ENCODE results near the gene VCAN.

Gene VCAN

GRCh38 chr5:83572271-83572670, 100.7 kb downstream of the VCAN start:
- DNase-seq: no peak

GRCh38 chr5:83576341-83576740, 104.8 kb downstream of the VCAN start:
- DNase-seq: no peak

- no peak for DNase-seq
These were observed 105.6 kb downstream of the VCAN start for GRCh38 chr5:83577036-83577636.

GRCh38 chr5:83583859-83584258, 112.3 kb downstream of the VCAN start:
- DNase-seq: no peak

GRCh38 chr5:83586874-83587776, 115.6 kb downstream of the VCAN start:
- DNase-seq: no peak

GRCh38 chr5:83589786-83590185, 118.2 kb downstream of the VCAN start:
- no peak for DNase-seq

- no peak for DNase-seq
These were observed 119.4 kb downstream of the VCAN start for GRCh38 chr5:83590966-83591365.

GRCh38 chr5:83595217-83595616, 123.7 kb downstream of the VCAN start:
- no peak for DNase-seq

GRCh38 chr5:83608122-83608521, 136.6 kb downstream of the VCAN start:
- DNase-seq: no peak

- no peak for DNase-seq
These were observed 143.3 kb downstream of the VCAN start for GRCh38 chr5:83614841-83615240.

GRCh38 chr5:83628360-83628759, 156.8 kb downstream of the VCAN start:
- no peak for DNase-seq

All from stimulated activated CD4-positive, alpha-beta T cell treated with anti-CD3 and anti-CD28 coated beads, Interleukin-2, amount 100 ng/mL, for 24 hours (primary cell).